Karpas-422 (cell line): ENCODE results near the gene TBC1D22A. TPM values are rescaled to one million over a fixed set of nuclear protein-coding genes. Genes with fewer than 3 reads are reported as not detected.
"Not testable (repeated sequence)": the region's sequence is repeated elsewhere in the genome, so short reads cannot be mapped to it uniquely, and the experiment has no call there.

Experiments used
- DNase-seq: peaks from one replicate; pipeline ENCODE4 v3.0.0-alpha.2; 2015
- H2AFZ ChIP-seq: fragments of 200-600 bp; sonication (generic); 2 replicates; pipeline ENCODE4 v1.6.1; 2014; ENCODE audit warnings: antibody characterized with exemption, low read length, mixed read lengths
- H3K27ac ChIP-seq: fragments of 200-600 bp; sonication (generic); 2 replicates; pipeline ENCODE4 v1.5.1; 2014; ENCODE audit warnings: mild to moderate bottlenecking, low read length, moderate library complexity
- H3K27me3 ChIP-seq: fragments of 200-600 bp; sonication (generic); 2 replicates; pipeline ENCODE4 v1.6.1; 2014; ENCODE audit warnings: low read length, mixed read lengths
- H3K36me3 ChIP-seq: fragments of 200-600 bp; sonication (generic); 2 replicates; pipeline ENCODE4 v1.6.1; 2014; ENCODE audit warnings: low read length, mixed read lengths; ENCODE audit not compliant: insufficient read depth
- H3K4me1 ChIP-seq: fragments of 200-600 bp; sonication (generic); 2 replicates; pipeline ENCODE4 v1.6.1; 2014; ENCODE audit warnings: mild to moderate bottlenecking, low read length, mixed read lengths
- H3K4me2 ChIP-seq: fragments of 200-600 bp; sonication (generic); 2 replicates; pipeline ENCODE4 v1.6.1; 2014; ENCODE audit warnings: low read length, low read depth, mild to moderate bottlenecking; ENCODE audit not compliant: poor library complexity, severe bottlenecking
- H3K4me3 ChIP-seq: fragments of 200-600 bp; sonication (generic); 2 replicates; pipeline ENCODE4 v1.5.1; 2014; ENCODE audit warnings: mild to moderate bottlenecking, antibody characterized with exemption, low read length, mixed read lengths
- H3K79me2 ChIP-seq: fragments of 200-600 bp; sonication (generic); 2 replicates; pipeline ENCODE4 v1.6.1; 2014; ENCODE audit warnings: mild to moderate bottlenecking, low read length, mixed read lengths
- H3K9ac ChIP-seq: fragments of 200-600 bp; sonication (generic); 2 replicates; pipeline ENCODE4 v1.6.0; 2014; ENCODE audit warnings: low read length
- H3K9me2 ChIP-seq: fragments of 200-600 bp; sonication (generic), shearing (Covaris generic); replicated peaks from 2 replicates; pipeline ENCODE4 v1.6.0; 2014; ENCODE audit warnings: mild to moderate bottlenecking, low read length, moderate library complexity; ENCODE audit not compliant: insufficient read depth
- H3K9me3 ChIP-seq: fragments of 300-700, 200-600 bp; sonication (generic); 2 replicates; pipeline ENCODE4 v1.6.1; 2014; ENCODE audit warnings: low read length, mixed read lengths
- H4K20me1 ChIP-seq: fragments of 200-600 bp; sonication (generic); 2 replicates; pipeline ENCODE4 v1.6.1; 2014; ENCODE audit warnings: mild to moderate bottlenecking, antibody characterized with exemption, low read length, low read depth; ENCODE audit not compliant: insufficient read depth
- total RNA-seq: library from RNA; depleted of rRNA; stranded (reverse); fragments of >200 nt; shearing (Covaris generic); gene quantifications from 2 replicates; pipeline ENCODE4 v1.2.3, GENCODE V29; 2014; ENCODE audit warnings: low replicate concordance

Gene TBC1D22A
- total RNA-seq, 1 experiment from 2014 or later, result 27.7 TPM

DNA sequence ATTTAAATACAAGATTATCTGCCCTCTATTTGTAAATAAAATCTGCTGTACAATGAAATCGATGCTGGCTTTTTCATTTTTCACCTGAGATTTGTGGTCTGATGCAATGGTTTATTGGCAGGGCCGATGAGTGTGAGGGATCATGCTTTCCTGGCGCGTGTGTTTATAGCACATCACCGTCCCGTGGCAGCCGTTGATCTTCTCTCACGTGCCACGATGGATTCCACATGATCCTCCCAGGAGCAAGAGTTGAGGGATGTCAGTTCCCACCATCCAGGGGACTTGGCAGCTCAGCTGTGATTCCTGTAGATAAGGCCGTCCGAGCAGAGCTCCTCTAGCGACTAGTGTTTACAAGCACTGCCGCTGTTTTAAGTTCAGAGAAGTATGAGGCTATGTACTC, 213.7 kb downstream of the TBC1D22A start:
- no peak overlapping the region for H3K4me3 ChIP-seq
- no peak overlapping the region for H3K4me2 ChIP-seq
- H3K27ac ChIP-seq, result no peak overlapping the region
- peaks cover 10% of the 10 kb centered on the region; the same call in 1 of the 2 replicates for H3K79me2 ChIP-seq
- H3K36me3 ChIP-seq, result peaks cover 4% of the 10 kb centered on the region; the same call in 1 of the 2 replicates
- DNase-seq, result no peak
- H3K9ac ChIP-seq, result no peak overlapping the region
- no peaks in the 10 kb centered on the region for H3K4me1 ChIP-seq
- H2AFZ ChIP-seq, result no peak overlapping the region
- H4K20me1 ChIP-seq, result no peaks in the 10 kb centered on the region
- H3K27me3 ChIP-seq, result no peaks in the 10 kb centered on the region
- H3K9me2 ChIP-seq, result no peaks in the 10 kb centered on the region
- no peaks in the 10 kb centered on the region for H3K9me3 ChIP-seq

DNA sequence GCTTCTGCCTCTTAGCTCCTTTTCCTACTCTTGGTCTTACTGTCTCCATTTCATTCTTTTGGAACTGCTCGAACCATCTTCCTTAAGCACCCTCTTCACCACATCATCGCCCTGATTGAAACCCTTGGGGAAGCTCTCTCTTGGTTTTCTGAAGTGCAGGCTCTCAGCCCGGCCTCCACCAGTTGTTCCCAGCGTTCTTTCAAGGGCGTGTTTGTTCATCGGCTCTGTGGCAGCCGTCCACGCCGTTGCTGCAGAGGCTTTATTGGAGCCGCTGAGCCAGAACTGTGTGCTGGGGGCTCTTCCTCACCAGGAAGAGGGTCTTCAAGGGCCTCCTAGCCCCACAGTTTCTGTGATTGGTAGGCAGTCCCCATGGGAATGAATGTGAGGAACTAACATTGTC, 214.1 kb downstream of the TBC1D22A start:
- DNase-seq, result no peak
- H3K4me3 ChIP-seq, result no peak overlapping the region
- no peak overlapping the region for H3K27ac ChIP-seq
- no peak overlapping the region for H2AFZ ChIP-seq
- H3K36me3 ChIP-seq, result peaks cover 4% of the 10 kb centered on the region; the same call in 1 of the 2 replicates
- no peaks in the 10 kb centered on the region for H3K27me3 ChIP-seq
- H3K9ac ChIP-seq, result no peak overlapping the region
- H3K9me2 ChIP-seq, result no peaks in the 10 kb centered on the region
- no peaks in the 10 kb centered on the region for H3K4me1 ChIP-seq
- H4K20me1 ChIP-seq, result no peaks in the 10 kb centered on the region
- no peaks in the 10 kb centered on the region for H3K9me3 ChIP-seq
- H3K79me2 ChIP-seq, result peaks cover 8% of the 10 kb centered on the region; the same call in 1 of the 2 replicates
- H3K4me2 ChIP-seq, result no peak overlapping the region

DNA sequence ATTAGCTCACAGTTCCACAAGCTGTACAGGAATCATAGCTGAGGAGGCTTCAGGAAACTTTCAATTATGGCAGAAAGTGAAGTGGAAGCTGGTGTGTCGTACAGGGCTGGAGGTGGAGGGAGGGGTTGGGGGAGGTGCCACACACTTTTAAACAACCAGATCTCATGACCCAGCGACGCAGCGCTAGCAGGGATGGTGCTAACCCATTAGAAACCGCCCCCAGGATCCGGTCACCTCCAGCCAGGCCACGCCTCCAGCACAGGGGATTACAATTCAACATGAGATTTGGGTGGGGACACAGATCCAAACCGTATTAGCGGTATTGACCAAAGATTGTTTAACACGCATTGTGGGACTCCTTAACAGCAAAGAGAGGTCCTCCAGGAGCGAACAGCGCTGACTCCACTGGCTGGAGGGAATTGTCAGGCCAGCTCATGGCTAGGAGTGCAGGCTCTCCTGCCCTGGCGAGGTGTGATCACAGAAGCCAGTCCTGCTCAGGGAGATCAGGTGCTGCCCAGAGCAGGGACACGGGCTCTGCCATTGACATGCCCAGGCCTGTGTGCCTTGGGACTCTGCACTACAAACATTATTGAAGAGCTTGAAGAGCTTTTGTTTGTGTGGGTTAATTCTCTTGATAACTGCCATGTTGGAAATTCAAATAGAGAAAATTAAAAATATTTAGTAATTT, 215.3 kb downstream of the TBC1D22A start:
- Histone ChIP-seq H3K4me2 (no peak overlapping the region), H3K27ac (no peak overlapping the region), H3K79me2 (peaks cover 5% of the 10 kb centered on the region; the same call in 1 of the 2 replicates), H2AFZ (no peak overlapping the region), H3K27me3 (no peaks in the 10 kb centered on the region), H3K4me3 (no peak overlapping the region), H3K36me3 (peaks cover 4% of the 10 kb centered on the region; the same call in 1 of the 2 replicates), H4K20me1 (no peaks in the 10 kb centered on the region), H3K4me1 (no peaks in the 10 kb centered on the region), H3K9ac (no peak overlapping the region), H3K9me2 (no peaks in the 10 kb centered on the region), H3K9me3 (no peaks in the 10 kb centered on the region)
- no peak for DNase-seq

DNA sequence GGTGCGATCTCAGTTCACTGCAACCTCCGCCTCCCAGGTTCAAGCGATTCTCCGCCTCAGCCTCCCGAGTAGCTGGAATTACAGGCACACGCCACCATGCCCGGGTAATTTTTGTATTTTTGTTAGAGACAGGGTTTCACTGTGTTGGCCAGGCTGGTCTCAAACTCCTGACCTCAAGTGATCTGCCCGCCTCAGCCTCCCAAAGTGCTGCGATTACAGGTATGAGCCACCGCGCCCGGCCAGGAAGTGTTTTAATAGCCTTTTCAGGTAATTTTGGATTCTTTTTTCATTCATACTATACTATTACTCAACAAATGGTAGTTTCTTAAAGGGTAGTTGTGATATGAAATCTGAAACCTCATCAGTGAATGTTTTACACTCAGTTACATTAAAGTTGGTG, 216.2 kb downstream of the TBC1D22A start:
- not testable (repeated sequence) for H4K20me1 ChIP-seq, H2AFZ ChIP-seq, H3K4me2 ChIP-seq, H3K4me3 ChIP-seq, H3K4me1 ChIP-seq, H3K9me2 ChIP-seq, H3K79me2 ChIP-seq, H3K9ac ChIP-seq, H3K27me3 ChIP-seq, H3K27ac ChIP-seq, H3K9me3 ChIP-seq, DNase-seq, H3K36me3 ChIP-seq

DNA sequence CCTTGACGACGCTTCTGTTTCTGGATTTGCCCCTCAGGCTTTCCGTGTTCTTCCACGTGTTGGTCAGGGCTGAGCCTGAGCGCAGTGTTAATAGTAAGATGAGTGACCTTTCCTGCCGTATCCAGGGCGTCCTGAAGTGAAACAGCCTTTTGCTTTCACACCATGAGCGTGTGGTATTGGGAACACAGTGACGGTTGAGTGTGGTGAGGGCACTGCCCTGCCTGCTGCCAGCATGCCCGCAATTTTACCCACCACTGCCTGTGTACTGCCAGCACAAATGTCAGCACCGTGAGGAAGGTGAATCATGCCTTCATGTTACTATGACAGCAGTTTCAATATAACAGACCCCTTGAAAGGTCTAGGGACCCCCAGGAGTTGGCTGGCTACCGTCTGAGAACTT, 217.1 kb downstream of the TBC1D22A start:
- Histone ChIP-seq H3K27me3 (no peaks in the 10 kb centered on the region), H3K9me2 (no peaks in the 10 kb centered on the region), H3K4me3 (no peak overlapping the region), H3K27ac (no peak overlapping the region), H3K4me2 (no peak overlapping the region), H3K4me1 (no peaks in the 10 kb centered on the region), H4K20me1 (no peaks in the 10 kb centered on the region), H3K9me3 (no peaks in the 10 kb centered on the region), H3K36me3 (peaks cover 4% of the 10 kb centered on the region; the same call in 1 of the 2 replicates), H3K9ac (no peak overlapping the region), H2AFZ (no peak overlapping the region), H3K79me2 (peaks cover 11% of the 10 kb centered on the region)
- no peak for DNase-seq

DNA sequence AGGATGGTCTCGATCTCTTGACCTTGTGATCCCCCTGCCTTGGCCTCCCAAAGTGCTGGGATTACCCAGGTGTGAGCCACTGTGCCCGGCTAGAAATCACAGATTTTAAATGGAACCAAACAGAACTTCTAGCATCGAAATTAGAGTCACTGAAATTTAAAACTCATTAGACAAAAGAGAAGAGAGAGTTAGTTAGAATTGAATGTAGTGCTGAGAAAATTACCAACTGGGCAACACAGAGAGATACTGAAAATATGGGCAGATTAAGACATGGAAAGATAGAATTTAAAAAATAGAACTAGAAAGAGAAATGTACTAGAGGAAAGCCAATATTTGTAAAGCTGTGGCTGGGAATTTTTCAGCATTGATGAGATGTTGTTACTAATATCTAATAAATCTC, 217.9 kb downstream of the TBC1D22A start:
- H3K27ac ChIP-seq, result no peak overlapping the region
- no peak overlapping the region for H2AFZ ChIP-seq
- peaks cover 4% of the 10 kb centered on the region; the same call in 1 of the 2 replicates for H3K36me3 ChIP-seq
- no peak overlapping the region for H3K4me3 ChIP-seq
- no peaks in the 10 kb centered on the region for H3K27me3 ChIP-seq
- H4K20me1 ChIP-seq, result no peaks in the 10 kb centered on the region
- H3K9ac ChIP-seq, result no peak overlapping the region
- no peak overlapping the region for H3K4me2 ChIP-seq
- no peak for DNase-seq
- H3K79me2 ChIP-seq, result peaks cover 16% of the 10 kb centered on the region
- H3K9me3 ChIP-seq, result no peaks in the 10 kb centered on the region
- no peaks in the 10 kb centered on the region for H3K9me2 ChIP-seq
- no peaks in the 10 kb centered on the region for H3K4me1 ChIP-seq

DNA sequence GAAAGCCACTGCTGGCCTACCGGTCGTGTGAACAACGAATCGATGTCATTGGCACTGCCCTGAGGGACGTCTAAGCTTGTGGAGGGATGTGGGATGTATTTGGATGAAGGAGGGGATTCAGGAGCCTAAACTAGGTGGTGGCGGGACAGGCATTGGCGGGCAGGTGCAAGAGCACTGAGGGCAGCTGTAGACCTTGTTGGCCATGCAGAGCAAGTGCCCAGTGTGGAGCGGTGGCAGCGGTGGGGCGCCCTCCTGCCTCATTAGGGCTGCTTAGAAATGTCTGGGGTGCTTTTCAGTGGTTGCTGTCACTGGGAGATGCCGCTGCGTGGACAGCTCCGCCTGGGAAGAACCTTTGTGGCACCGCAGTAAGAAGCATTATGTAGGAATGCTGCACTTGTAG, 220.2 kb downstream of the TBC1D22A start:
- Histone ChIP-seq H4K20me1 (no peaks in the 10 kb centered on the region), H3K9me2 (no peaks in the 10 kb centered on the region), H3K4me3 (no peak overlapping the region), H3K4me1 (no peaks in the 10 kb centered on the region), H3K79me2 (peaks cover 32% of the 10 kb centered on the region), H2AFZ (no peak overlapping the region), H3K27ac (no peak overlapping the region), H3K4me2 (no peak overlapping the region), H3K27me3 (no peaks in the 10 kb centered on the region), H3K36me3 (peaks cover 4% of the 10 kb centered on the region; the same call in 1 of the 2 replicates), H3K9me3 (no peaks in the 10 kb centered on the region), H3K9ac (no peak overlapping the region)
- no peak for DNase-seq

DNA sequence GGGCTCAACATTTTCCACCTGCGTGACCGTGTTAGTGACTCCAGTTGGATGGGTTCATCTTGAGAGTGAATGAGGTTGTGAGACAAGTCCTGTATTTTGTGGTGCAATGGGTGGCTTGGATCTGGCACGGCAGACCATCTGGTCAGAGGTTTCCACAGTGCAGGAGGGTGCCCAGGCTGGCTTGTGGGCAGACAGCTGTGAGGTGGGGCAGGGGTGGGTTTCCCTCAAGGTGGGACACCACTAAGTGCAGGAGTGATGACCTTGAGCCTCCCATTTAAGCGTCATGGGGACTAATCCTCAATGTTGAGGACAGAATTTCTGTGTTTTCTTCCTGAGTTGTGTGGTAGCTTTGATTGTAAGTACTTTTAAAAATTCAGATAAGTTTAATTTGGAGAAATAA, 220.6 kb downstream of the TBC1D22A start:
- Histone ChIP-seq H3K4me2 (no peak overlapping the region), H3K4me3 (no peak overlapping the region), H3K36me3 (0 out of 2 replicates have a peak, but pooled peaks cover 4% of the 10 kb centered on the region), H3K9me3 (no peaks in the 10 kb centered on the region), H3K4me1 (no peaks in the 10 kb centered on the region), H3K27ac (no peak overlapping the region), H3K9me2 (no peaks in the 10 kb centered on the region), H4K20me1 (no peaks in the 10 kb centered on the region), H3K9ac (no peak overlapping the region), H2AFZ (no peak overlapping the region), H3K79me2 (peaks cover 34% of the 10 kb centered on the region), H3K27me3 (no peaks in the 10 kb centered on the region)
- DNase-seq, result no peak
